G401.6 (cell line): Measurements from ENCODE around the gene LYZL2.
"Not testable (repeated sequence)": the region's sequence is repeated elsewhere in the genome, so short reads cannot be mapped to it uniquely, and the experiment has no call there.

Experiments
- FAIRE-seq: peaks from 2 replicates; lab custom pipeline; 2012; peaks lifted over from hg19 to GRCh38; lab: Jason Lieb, UNC

The LYZL2 gene

GRCh38 chr10:30637881-30638467 is 8.4 kb upstream of the LYZL2 start:
- no peak for FAIRE-seq

DNA sequence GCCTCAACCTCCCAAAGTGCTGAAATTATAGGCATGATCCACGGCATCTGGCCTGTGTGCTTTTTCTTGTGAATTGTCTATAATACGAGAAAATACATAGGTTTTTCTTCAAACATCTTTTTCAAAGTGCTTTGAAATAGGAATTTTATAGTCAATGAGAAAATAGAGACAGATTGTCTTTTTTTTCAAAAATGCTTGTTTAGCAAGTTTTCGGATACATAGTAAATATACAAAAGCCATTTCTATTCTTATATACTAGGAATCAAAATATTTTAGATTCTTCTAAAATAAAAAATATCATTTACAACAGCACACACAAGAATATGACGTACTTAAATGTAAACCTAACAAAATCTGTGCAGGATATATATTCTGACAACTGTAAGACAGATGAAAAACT is 1.6 kb upstream of the LYZL2 start:
- no peak for FAIRE-seq

DNA sequence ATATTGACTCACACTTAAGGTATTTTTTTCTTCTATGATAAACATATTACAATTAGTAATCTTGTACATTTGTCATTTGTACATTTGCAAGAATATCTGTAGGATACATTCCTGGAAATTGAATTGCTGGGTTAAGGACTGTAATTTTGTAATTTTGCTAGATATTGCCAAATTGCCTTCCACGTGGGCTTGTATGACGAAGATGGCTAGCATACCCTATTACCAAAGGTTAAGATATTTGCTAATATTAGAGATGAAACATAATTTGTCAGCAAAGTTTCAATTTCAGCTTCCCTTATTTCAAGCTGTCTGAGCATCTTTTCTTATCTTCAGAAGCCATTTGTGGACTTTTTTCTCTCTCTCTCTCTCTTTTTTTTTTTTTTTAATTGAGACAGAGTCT is 1.0 kb upstream of the LYZL2 start:
- FAIRE-seq = no peak

- not testable (repeated sequence) for FAIRE-seq
These were observed 977 bp downstream of the LYZL2 start for GRCh38 chr10:30628576-30628975.

GRCh38 chr10:30626837-30627236 is 2.7 kb downstream of the LYZL2 start:
- not testable (repeated sequence) for FAIRE-seq

GRCh38 chr10:30626196-30626595 is 3.4 kb downstream of the LYZL2 start:
- FAIRE-seq = not testable (repeated sequence)

- FAIRE-seq = no peak
These were observed 4.5 kb downstream of the LYZL2 start for GRCh38 chr10:30625080-30625479.

GRCh38 chr10:30619966-30620365 is 9.6 kb downstream of the LYZL2 start:
- no peak for FAIRE-seq

GRCh38 chr10:30617070-30617469 is 12.5 kb downstream of the LYZL2 start:
- FAIRE-seq = no peak

DNA sequence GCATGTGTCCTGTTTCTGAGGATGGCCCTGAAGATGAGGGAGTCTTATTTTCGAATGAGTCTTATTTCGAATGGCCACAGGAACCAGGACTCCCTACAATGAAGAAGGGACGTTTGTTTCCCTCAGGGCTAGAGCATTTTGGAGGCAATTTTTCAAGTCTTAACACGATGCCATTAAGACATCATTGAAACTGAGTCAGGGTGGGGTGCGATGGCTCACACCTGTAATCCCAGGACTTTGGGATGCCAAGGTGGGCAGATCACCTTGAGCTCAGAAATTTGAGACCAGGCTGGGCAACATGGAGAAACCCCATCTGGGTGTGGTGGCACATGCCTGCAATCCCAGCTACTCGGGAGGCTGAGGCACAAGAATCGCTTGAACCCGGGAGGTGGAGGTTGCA is 18.5 kb downstream of the LYZL2 start:
- FAIRE-seq = not testable (repeated sequence)

DNA sequence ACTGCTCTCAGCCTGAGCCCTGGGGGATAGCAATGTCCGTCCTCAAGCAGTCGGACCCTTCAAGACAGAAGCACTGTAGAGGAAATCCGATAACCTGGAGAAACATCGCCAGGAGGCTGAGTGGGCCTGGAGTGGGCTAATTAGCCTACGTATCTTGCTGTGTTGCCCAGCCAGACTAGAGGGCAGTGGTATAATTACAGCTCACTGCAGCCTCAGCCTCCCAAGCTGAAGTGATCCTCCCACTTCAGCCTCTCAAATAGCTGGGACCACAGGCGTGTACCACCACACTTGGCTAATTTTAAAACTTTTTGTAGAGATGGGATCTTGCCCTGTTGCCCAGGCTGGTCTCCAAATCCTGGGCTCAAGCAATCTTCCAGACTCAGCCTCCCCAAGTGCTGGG is 21.7 kb downstream of the LYZL2 start:
- no peak for FAIRE-seq

GRCh38 chr10:30606313-30606712 is 23.2 kb downstream of the LYZL2 start:
- FAIRE-seq = no peak

- not testable (repeated sequence) for FAIRE-seq
These were observed 24.0 kb downstream of the LYZL2 start for GRCh38 chr10:30605341-30606121.

DNA sequence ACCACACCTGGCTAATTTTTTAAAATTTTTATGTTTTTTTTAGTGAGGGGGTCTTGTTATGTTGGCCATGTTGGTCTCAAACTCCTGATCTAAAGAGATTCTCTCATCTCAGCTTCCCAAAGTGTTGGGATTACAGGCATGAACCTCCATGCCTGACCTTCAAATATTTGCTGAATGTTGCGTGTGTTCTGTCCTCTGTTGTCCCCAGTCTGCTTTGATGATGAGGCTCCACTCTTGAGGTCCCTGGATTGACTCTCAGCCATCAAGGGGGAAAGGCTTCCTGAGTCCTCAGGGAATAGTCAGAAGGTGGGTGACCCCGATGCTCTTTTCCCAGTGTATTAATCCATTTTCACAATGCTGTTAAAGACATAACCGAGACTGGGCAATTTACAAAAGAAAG is 26.0 kb downstream of the LYZL2 start:
- no peak for FAIRE-seq

- FAIRE-seq = no peak
These were observed 26.8 kb downstream of the LYZL2 start for GRCh38 chr10:30602747-30603146.

- no peak for FAIRE-seq
These were observed 29.5 kb downstream of the LYZL2 start for GRCh38 chr10:30600005-30600404.

DNA sequence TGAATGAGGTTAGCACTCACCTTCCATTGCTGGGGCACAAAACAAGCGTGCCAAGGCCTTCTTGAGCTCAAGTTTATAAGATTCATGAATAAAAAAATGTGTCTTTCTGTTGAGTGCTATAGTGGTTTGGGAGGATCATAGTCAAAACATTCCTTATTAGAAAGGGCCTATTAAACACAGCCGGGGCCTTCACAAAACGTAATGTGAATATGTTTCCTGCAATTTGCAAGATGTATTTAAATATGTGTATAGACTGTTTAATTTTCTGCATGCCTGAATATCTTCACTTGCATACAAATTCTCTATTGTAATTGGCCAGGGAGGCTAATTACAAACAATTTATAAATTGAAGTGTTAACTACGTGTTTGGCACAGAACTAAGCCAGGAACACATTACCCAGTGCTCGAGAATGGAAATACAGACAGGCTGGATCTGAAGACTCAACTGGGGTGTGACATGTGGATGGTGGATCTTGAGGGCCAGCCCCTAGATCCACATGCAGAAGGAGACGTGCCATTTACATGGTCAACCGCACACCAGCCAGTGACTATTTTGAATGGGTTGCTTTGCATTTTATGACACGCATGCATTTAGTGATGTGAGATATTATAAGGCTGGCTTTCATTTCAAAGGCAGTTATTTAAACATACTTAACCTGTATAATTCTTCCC is 31.3 kb downstream of the LYZL2 start:
- FAIRE-seq = no peak

- not testable (repeated sequence) for FAIRE-seq
These were observed 32.1 kb downstream of the LYZL2 start for GRCh38 chr10:30597433-30597824.

GRCh38 chr10:30596493-30597432 is 32.8 kb downstream of the LYZL2 start:
- FAIRE-seq = peak; percentile 99

DNA sequence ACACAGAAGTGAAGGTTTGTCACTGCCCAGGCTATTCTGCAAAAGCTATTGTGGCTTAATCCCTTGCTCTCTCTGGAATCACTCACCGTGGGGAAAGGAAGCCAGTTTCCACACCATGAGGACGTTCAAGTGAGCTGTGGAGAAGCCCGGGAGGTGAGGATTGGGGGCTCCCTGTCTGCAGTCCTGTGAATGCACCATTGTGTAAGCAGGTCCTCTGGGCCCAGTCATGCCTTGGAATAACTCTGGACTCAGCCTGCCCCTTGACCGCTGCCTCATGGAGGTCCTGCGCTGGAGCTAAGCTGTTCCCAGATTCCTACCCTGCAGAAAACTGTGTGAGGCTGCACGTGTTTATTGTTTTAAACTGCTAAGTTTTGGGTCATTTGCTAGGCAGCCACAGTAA is 33.5 kb downstream of the LYZL2 start:
- FAIRE-seq = no peak

DNA sequence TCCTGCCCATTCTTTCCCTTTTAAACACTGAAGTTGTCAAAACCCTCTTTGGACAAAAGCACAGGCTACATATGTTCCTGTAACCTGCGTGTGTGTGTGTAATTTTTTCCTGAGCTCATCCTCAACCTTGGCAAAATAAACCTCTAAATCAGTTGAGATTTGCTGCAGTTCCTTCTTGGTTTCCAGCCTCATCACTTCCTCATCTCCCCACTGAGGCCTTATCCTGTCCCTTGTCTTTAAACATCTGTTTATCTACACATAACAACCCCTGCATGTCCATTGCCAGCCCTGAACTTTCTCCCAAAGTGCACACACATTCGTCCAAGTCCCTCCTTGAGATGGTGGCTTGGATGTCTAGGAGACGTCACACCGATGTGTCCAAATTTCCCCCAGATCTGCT is 35.5 kb downstream of the LYZL2 start:
- FAIRE-seq = no peak

GRCh38 chr10:30592770-30593169 is 36.8 kb downstream of the LYZL2 start:
- FAIRE-seq = not testable (repeated sequence)
